ENCODE results near the gene SPATA20.

SPATA20 gene

DNA sequence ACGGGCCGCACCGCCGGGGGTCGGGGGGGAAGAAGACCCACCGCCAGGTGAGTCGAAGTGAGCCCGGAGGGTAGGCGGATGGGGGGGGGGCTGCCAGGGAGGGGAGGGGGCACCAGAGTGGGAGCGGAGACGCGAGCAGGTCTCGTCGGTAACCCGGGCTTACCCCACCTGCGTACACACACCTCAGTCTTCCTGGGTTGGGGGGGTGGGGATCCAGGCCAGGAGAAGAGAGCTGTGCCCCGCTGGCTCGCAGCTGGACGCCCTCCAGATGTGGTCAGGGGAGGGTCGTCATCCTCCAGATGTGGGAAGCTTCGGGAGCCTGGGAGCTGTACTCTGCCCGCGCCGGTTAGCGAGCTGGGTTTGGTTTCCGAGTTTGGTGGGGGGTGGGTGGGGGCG lies 14.8 kb downstream of the SPATA20 start:
- H3K9ac ChIP-seq (ENCODE audit: low read length), result no peak overlapping the region
- H3K79me1 ChIP-seq (ENCODE audit: low read length), result no peaks in the 10 kb centered on the region
- H3K79me2 ChIP-seq (ENCODE audit: control insufficient read depth, insufficient read depth, low read length, poor library complexity), result no peaks in the 10 kb centered on the region
- H3K14ac ChIP-seq (ENCODE audit: low read length), result no peak overlapping the region
- no peak overlapping the region for H2BK12ac ChIP-seq (ENCODE audit: low read length)
- H3K23ac ChIP-seq (ENCODE audit: low read length), result no peak overlapping the region
- no peak overlapping the region for H4K91ac ChIP-seq (ENCODE audit: low read depth, low read length)
- H2AK5ac ChIP-seq (ENCODE audit: low read length), result no peak overlapping the region
- no peak overlapping the region for H3K4me2 ChIP-seq (ENCODE audit: low read length)
- H3K4me3 ChIP-seq (ENCODE audit: low read depth, low read length), result no peak overlapping the region
- no peak overlapping the region for H4K12ac ChIP-seq (ENCODE audit: low read depth, low read length)
- WGBS (ENCODE audit: extremely low coverage, insufficient coverage, insufficient read length), result no CpG with 5 or more reads among the region's 27 CpGs
- no peak overlapping the region for H2AFZ ChIP-seq (ENCODE audit: insufficient read depth, low read length, poor library complexity)
- H2BK5ac ChIP-seq (ENCODE audit: low read depth, low read length, poor library complexity), result no peak overlapping the region
- no peak for DNase-seq
- H3K18ac ChIP-seq (ENCODE audit: low read length), result no peak overlapping the region
- H3K27me3 ChIP-seq (ENCODE audit: insufficient read depth, low read length), result peaks cover 81% of the 10 kb centered on the region
- H2BK120ac ChIP-seq (ENCODE audit: insufficient read depth, low read length, poor library complexity), result no peak overlapping the region
- H4K8ac ChIP-seq (ENCODE audit: low read depth, low read length), result no peak overlapping the region
- no peaks in the 10 kb centered on the region for H3K36me3 ChIP-seq (ENCODE audit: control insufficient read depth in 1 of 2, insufficient read depth in 2 of 2, low read length in 2 of 2)
- H3K9me3 ChIP-seq (ENCODE audit: insufficient read depth, low read depth, low read length), result peaks cover 10% of the 10 kb centered on the region
- peaks cover 6 to 13% of the 10 kb centered on the region in 2 experiments for H3K4me1 ChIP-seq (ENCODE audit: control insufficient read depth in 1 of 2, insufficient read depth in 2 of 2, low read length in 2 of 2)
- no peak overlapping the region for H3K4ac ChIP-seq (ENCODE audit: low read depth, low read length)
- H3K27ac ChIP-seq (ENCODE audit: low read depth, low read length), result no peak overlapping the region

DNA sequence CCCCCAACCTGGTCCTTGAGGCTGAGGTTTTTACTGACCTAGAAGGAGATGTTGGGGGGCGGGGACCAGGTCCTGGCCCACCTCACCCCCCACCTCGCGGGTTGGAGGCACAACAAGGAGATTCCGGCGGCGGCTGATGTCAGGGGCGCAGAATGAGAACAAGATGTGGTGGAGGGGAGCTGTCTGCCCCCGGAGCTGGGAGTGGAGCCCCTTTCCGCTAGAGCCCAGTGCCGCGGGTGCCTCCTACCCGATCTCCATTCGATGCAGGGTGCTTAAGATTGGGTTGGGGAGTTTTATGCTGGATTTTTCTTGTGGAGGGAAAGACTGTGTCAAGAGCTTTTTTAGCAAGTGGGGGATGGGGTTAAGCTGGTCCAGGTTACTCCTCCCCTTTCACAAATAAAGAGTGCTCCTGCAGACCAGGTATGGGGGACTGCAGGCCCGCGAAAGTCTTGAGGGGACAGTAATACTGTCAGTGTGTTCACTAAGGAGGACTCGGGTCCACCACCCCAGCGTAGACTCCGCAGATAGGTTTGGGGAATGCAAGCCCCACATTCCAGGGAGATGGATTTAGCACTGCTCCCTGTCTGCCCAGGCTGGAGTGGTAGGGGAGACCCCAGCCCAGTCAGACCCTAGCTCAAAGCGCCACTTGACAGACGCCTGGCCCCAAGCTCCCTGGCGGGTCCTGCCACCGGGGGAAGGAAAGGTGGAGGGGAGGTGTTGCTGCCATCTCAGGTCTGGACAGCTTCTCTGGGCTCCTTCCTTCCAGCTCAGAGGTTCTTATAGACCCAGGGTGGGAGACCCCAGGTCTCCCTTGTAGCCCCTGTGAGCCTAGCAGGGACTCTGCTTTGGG lies 15.5 kb downstream of the SPATA20 start:
- Histone ChIP-seq H3K27me3 (ENCODE audit: insufficient read depth, low read length) (peaks cover 74% of the 10 kb centered on the region), H3K18ac (ENCODE audit: low read length) (no peak overlapping the region), H2BK120ac (ENCODE audit: insufficient read depth, low read length, poor library complexity) (no peak overlapping the region), H3K9ac (ENCODE audit: low read length) (no peak overlapping the region), H3K4me2 (ENCODE audit: low read length) (no peak overlapping the region), H2BK12ac (ENCODE audit: low read length) (no peak overlapping the region), H3K4me1 (ENCODE audit: control insufficient read depth in 1 of 2, insufficient read depth in 2 of 2, low read length in 2 of 2) (peaks cover 6 to 13% of the 10 kb centered on the region in 2 experiments), H4K8ac (ENCODE audit: low read depth, low read length) (no peak overlapping the region), H3K79me1 (ENCODE audit: low read length) (no peaks in the 10 kb centered on the region), H2AK5ac (ENCODE audit: low read length) (no peak overlapping the region), H3K23ac (ENCODE audit: low read length) (no peak overlapping the region), H3K14ac (ENCODE audit: low read length) (no peak overlapping the region), H2AFZ (ENCODE audit: insufficient read depth, low read length, poor library complexity) (no peak overlapping the region), H4K12ac (ENCODE audit: low read depth, low read length) (no peak overlapping the region), H3K4ac (ENCODE audit: low read depth, low read length) (no peak overlapping the region), H3K79me2 (ENCODE audit: control insufficient read depth, insufficient read depth, low read length, poor library complexity) (no peaks in the 10 kb centered on the region), H3K36me3 (ENCODE audit: control insufficient read depth in 1 of 2, insufficient read depth in 2 of 2, low read length in 2 of 2) (no peaks in the 10 kb centered on the region), H2BK5ac (ENCODE audit: low read depth, low read length, poor library complexity) (no peak overlapping the region), H3K27ac (ENCODE audit: low read depth, low read length) (no peak overlapping the region), H4K91ac (ENCODE audit: low read depth, low read length) (no peak overlapping the region), H3K9me3 (ENCODE audit: insufficient read depth, low read depth, low read length) (peaks cover 8% of the 10 kb centered on the region), H3K4me3 (ENCODE audit: low read depth, low read length) (no peak overlapping the region)
- no peak for DNase-seq
- WGBS (ENCODE audit: extremely low coverage, insufficient coverage, insufficient read length), result no CpG with 5 or more reads among the region's 22 CpGs

DNA sequence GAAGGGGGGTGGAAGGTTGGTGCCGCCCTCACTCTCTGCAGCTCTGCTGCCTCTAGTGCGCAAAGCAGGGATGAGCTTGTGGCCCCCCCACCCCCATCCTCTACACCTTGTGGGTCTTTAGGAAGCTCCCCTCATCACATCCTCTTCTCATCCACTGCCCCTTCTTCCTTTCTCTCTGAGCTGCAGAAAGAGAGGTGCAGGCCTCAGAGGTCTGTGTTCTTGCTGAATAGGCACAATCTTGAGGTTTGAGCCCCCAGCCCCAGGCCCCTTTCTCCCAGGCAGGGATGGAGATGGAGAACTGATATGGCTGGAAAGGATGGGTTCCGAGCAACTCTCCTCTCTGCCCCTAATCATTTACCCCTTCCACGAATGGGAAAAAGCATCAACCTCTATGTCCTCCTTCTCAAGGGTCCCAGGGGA lies 16.1 kb downstream of the SPATA20 start:
- Histone ChIP-seq H2AK5ac (ENCODE audit: low read length) (no peak overlapping the region), H3K4me1 (ENCODE audit: control insufficient read depth in 1 of 2, insufficient read depth in 2 of 2, low read length in 2 of 2) (peaks cover 6 to 13% of the 10 kb centered on the region in 2 experiments), H3K23ac (ENCODE audit: low read length) (no peak overlapping the region), H4K91ac (ENCODE audit: low read depth, low read length) (no peak overlapping the region), H3K9me3 (ENCODE audit: insufficient read depth, low read depth, low read length) (peaks cover 8% of the 10 kb centered on the region), H3K9ac (ENCODE audit: low read length) (no peak overlapping the region), H2BK120ac (ENCODE audit: insufficient read depth, low read length, poor library complexity) (no peak overlapping the region), H3K36me3 (ENCODE audit: control insufficient read depth in 1 of 2, insufficient read depth in 2 of 2, low read length in 2 of 2) (no peaks in the 10 kb centered on the region), H3K79me1 (ENCODE audit: low read length) (no peaks in the 10 kb centered on the region), H3K4ac (ENCODE audit: low read depth, low read length) (no peak overlapping the region), H3K79me2 (ENCODE audit: control insufficient read depth, insufficient read depth, low read length, poor library complexity) (no peaks in the 10 kb centered on the region), H3K27ac (ENCODE audit: low read depth, low read length) (no peak overlapping the region), H2AFZ (ENCODE audit: insufficient read depth, low read length, poor library complexity) (no peak overlapping the region), H4K12ac (ENCODE audit: low read depth, low read length) (no peak overlapping the region), H3K14ac (ENCODE audit: low read length) (no peak overlapping the region), H2BK5ac (ENCODE audit: low read depth, low read length, poor library complexity) (no peak overlapping the region), H3K4me2 (ENCODE audit: low read length) (no peak overlapping the region), H3K27me3 (ENCODE audit: insufficient read depth, low read length) (peaks cover 68% of the 10 kb centered on the region), H2BK12ac (ENCODE audit: low read length) (no peak overlapping the region), H3K18ac (ENCODE audit: low read length) (no peak overlapping the region), H4K8ac (ENCODE audit: low read depth, low read length) (no peak overlapping the region), H3K4me3 (ENCODE audit: low read depth, low read length) (no peak overlapping the region)
- no CpG with 5 or more reads among the region's 4 CpGs for WGBS (ENCODE audit: extremely low coverage, insufficient coverage, insufficient read length)
- DNase-seq, result no peak

DNA sequence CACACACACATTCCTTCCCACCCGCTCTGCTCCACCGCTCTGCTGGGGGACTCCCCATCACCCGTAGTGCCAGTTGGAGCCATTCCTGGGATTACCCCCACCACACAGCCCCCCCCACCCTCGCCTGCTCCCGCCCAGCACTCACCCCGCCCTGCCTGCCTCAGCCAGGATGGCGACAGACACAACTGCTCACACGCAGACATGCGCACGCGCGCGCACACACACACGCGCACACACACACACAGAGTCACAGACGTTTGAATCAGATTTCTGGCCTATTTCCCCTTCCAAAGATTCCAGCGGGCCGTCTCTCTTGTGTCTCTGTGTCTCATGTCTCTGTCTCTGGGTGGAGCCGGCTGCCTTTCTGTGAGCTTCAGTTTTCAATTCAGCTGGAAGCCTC lies 17.9 kb downstream of the SPATA20 start:
- H3K27me3 ChIP-seq (ENCODE audit: insufficient read depth, low read length), result peaks cover 50% of the 10 kb centered on the region
- no CpG with 5 or more reads among the region's 19 CpGs for WGBS (ENCODE audit: extremely low coverage, insufficient coverage, insufficient read length)
- H3K23ac ChIP-seq (ENCODE audit: low read length), result no peak overlapping the region
- no peaks in the 10 kb centered on the region for H3K79me2 ChIP-seq (ENCODE audit: control insufficient read depth, insufficient read depth, low read length, poor library complexity)
- H3K14ac ChIP-seq (ENCODE audit: low read length), result no peak overlapping the region
- no peak overlapping the region for H3K18ac ChIP-seq (ENCODE audit: low read length)
- H3K36me3 ChIP-seq (ENCODE audit: control insufficient read depth in 1 of 2, insufficient read depth in 2 of 2, low read length in 2 of 2), result no peaks in the 10 kb centered on the region
- H3K9ac ChIP-seq (ENCODE audit: low read length), result no peak overlapping the region
- H4K91ac ChIP-seq (ENCODE audit: low read depth, low read length), result no peak overlapping the region
- no peak overlapping the region for H2BK120ac ChIP-seq (ENCODE audit: insufficient read depth, low read length, poor library complexity)
- H3K9me3 ChIP-seq (ENCODE audit: insufficient read depth, low read depth, low read length), result peaks cover 2% of the 10 kb centered on the region
- H4K12ac ChIP-seq (ENCODE audit: low read depth, low read length), result no peak overlapping the region
- DNase-seq, result peak; percentile 22 to 73
- no peak overlapping the region for H3K4ac ChIP-seq (ENCODE audit: low read depth, low read length)
- H3K4me1 ChIP-seq (ENCODE audit: control insufficient read depth in 1 of 2, insufficient read depth in 2 of 2, low read length in 2 of 2), result peaks cover 5 to 10% of the 10 kb centered on the region in 2 experiments
- no peak overlapping the region for H3K27ac ChIP-seq (ENCODE audit: low read depth, low read length)
- H4K8ac ChIP-seq (ENCODE audit: low read depth, low read length), result no peak overlapping the region
- H2AK5ac ChIP-seq (ENCODE audit: low read length), result no peak overlapping the region
- no peak overlapping the region for H3K4me2 ChIP-seq (ENCODE audit: low read length)
- no peak overlapping the region for H2AFZ ChIP-seq (ENCODE audit: insufficient read depth, low read length, poor library complexity)
- H2BK5ac ChIP-seq (ENCODE audit: low read depth, low read length, poor library complexity), result no peak overlapping the region
- H3K4me3 ChIP-seq (ENCODE audit: low read depth, low read length), result no peak overlapping the region
- no peaks in the 10 kb centered on the region for H3K79me1 ChIP-seq (ENCODE audit: low read length)
- no peak overlapping the region for H2BK12ac ChIP-seq (ENCODE audit: low read length)

All from trophoblast cell (in vitro differentiated cells and primary cell).